HCT116 (cell line): Measurements from ENCODE around the gene TBKBP1. TPM values are rescaled to one million over a fixed set of nuclear protein-coding genes. Genes with fewer than 3 reads are reported as not detected.

ENCODE experiments used
- ATAC-seq: fragments of 200-7000 bp; cut with Tn5 transposase; 2 replicates; pipeline ENCODE4 v1.9.1; 2020; ENCODE audit warnings: mild to moderate bottlenecking, moderate library complexity
- BruUV-seq: library from RNA; stranded (reverse); fragments of 400-500 nt; replicated peaks from 2 replicates; lab custom pipeline; 2021; lab: Mats Ljungman, UMichigan
- CTCF ChIA-PET: fragments of 300-600 bp; sonication (Branson Sonifier 250); formaldehyde crosslinking; loops from one replicate; lab custom pipeline; 2021; ENCODE audit warnings: antibody characterized with exemption; lab: Charles Lee
- POLR2A ChIA-PET: fragments of 300-600, 350-600 bp; sonication (Branson Sonifier 250); formaldehyde crosslinking; loops from one replicate; lab custom pipeline; 2021; ENCODE audit warnings: antibody characterized with exemption; lab: Charles Lee
- RAD21 ChIA-PET, 2 experiments: fragments of 300-600 bp; sonication (Branson Sonifier 250); formaldehyde crosslinking; loops; one replicate each; lab custom pipeline; 2023; ENCODE audit warnings: low total read pairs in 2 of 2; ENCODE audit not compliant: uncharacterized antibody in 2 of 2, unreplicated experiment in 2 of 2, low non-redundant PET in 1 of 2; lab: Charles Lee
- DNase-seq: peaks from one replicate; pipeline ENCODE4 v3.0.0-alpha.2; 2010; ENCODE audit warnings: low read depth, low spot score
- H2AFZ ChIP-seq: fragments of 200-600 bp; shearing (Covaris generic), sonication (generic); 2 replicates; pipeline ENCODE4 v1.6.1; 2017; ENCODE audit warnings: low read depth, mixed run types, mixed read lengths, antibody characterized with exemption, low read length; ENCODE audit not compliant: poor library complexity, severe bottlenecking
- H3K27ac ChIP-seq: 2 replicates; pipeline ENCODE4 v1.5.1; 2012; ENCODE audit warnings: low read depth, low read length
- H3K27me3 ChIP-seq: fragments of 200-600 bp; sonication (generic); 2 replicates; pipeline ENCODE4 v1.6.1; 2016; ENCODE audit warnings: mixed run types, low read length, mixed read lengths; ENCODE audit not compliant: insufficient read depth
- H3K36me3 ChIP-seq, 2 experiments: fragments of 200-500 bp in 1 of 2; fragments of 200-600 bp in 1 of 2; sonication (Bioruptor generic) in 1 of 2; sonication (generic) in 1 of 2; 2 replicates each; pipeline versions ENCODE4 v1.5.1 to v1.6.1; 2014 to 2016; ENCODE audit warnings: low read length in 2 of 2, inconsistent platforms in 1 of 2, mixed read lengths in 1 of 2, mixed run types in 1 of 2; ENCODE audit not compliant: insufficient read depth in 2 of 2, control insufficient read depth in 1 of 2
- H3K4me1 ChIP-seq, 2 experiments: fragments of 200-600 bp in 1 of 2; sonication (generic) in 1 of 2; 2 replicates each; pipeline versions ENCODE4 v1.5.1 to v1.6.1; 2012 to 2017; ENCODE audit warnings: low read length in 2 of 2, inconsistent platforms in 1 of 2, mild to moderate bottlenecking in 1 of 2, mixed read lengths in 1 of 2, mixed run types in 1 of 2, moderate library complexity in 1 of 2; ENCODE audit not compliant: insufficient read depth in 2 of 2, control insufficient read depth in 1 of 2
- H3K4me2 ChIP-seq: fragments of 200-600 bp; sonication (generic); 2 replicates; pipeline ENCODE4 v1.6.1; 2017; ENCODE audit warnings: mixed run types, low read length, mixed read lengths
- H3K4me3 ChIP-seq, 2 experiments: fragments of 200-600 bp in 1 of 2; sonication (generic) in 1 of 2; replicated peaks in 1 of 2; 2 replicates each; pipeline ENCODE4 v1.5.1; 2011 to 2016; ENCODE audit warnings: low read length in 2 of 2, control low read depth in 1 of 2, low read depth in 1 of 2, mild to moderate bottlenecking in 1 of 2, mixed read lengths in 1 of 2, mixed run types in 1 of 2
- H3K79me2 ChIP-seq: fragments of 200-600 bp; sonication (generic); 2 replicates; pipeline ENCODE4 v1.6.1; 2017; ENCODE audit warnings: mild to moderate bottlenecking, mixed run types, low read length, moderate library complexity, mixed read lengths; ENCODE audit not compliant: insufficient read depth
- H3K9ac ChIP-seq: fragments of 200-600 bp; sonication (generic); 2 replicates; pipeline ENCODE4 v1.6.1; 2016; ENCODE audit warnings: low read length, mixed read lengths
- H3K9me2 ChIP-seq: fragments of 200-600 bp; sonication (generic), shearing (Covaris generic); 2 replicates; pipeline ENCODE4 v1.6.1; 2017; ENCODE audit warnings: mixed run types, mild to moderate bottlenecking, moderate library complexity; ENCODE audit not compliant: insufficient read depth
- H3K9me3 ChIP-seq, 2 experiments: fragments of 200-500 bp in 1 of 2; fragments of 200-600 bp in 1 of 2; sonication (Bioruptor generic) in 1 of 2; sonication (generic) in 1 of 2; 2 replicates each; pipeline ENCODE4 v1.6.1; 2014 to 2017; ENCODE audit warnings: low read length in 2 of 2, mixed read lengths in 2 of 2, inconsistent platforms in 1 of 2, low read depth in 1 of 2, mild to moderate bottlenecking in 1 of 2, mixed run types in 1 of 2, moderate library complexity in 1 of 2; ENCODE audit not compliant: control insufficient read depth in 1 of 2, insufficient read depth in 1 of 2
- H4K20me1 ChIP-seq: fragments of 200-600 bp; sonication (generic), shearing (Covaris generic); 2 replicates; pipeline ENCODE4 v1.6.1; 2017; ENCODE audit warnings: mixed run types, mild to moderate bottlenecking, moderate library complexity; ENCODE audit not compliant: insufficient read depth
- CEBPB ChIP-seq: IDR thresholded peaks from 2 replicates; pipeline ENCODE4 v1.6.1; 2012; ENCODE audit warnings: low read depth
- CTCF ChIP-seq, 3 experiments: fragments of 200-600 bp in 1 of 3; sonication (generic) in 1 of 3; IDR thresholded peaks in 2 of 3; conservative IDR thresholded peaks in 1 of 3; 2 replicates each; pipeline ENCODE4 v1.5.1; 2012 to 2017; ENCODE audit warnings: low read depth in 2 of 3, low read length in 2 of 3, antibody characterized with exemption in 1 of 3, borderline replicate concordance in 1 of 3, control low read depth in 1 of 3, mild to moderate bottlenecking in 1 of 3, mixed read lengths in 1 of 3, mixed run types in 1 of 3, moderate library complexity in 1 of 3; ENCODE audit not compliant: insufficient read depth in 1 of 3
- EGR1 ChIP-seq: IDR thresholded peaks from 2 replicates; pipeline ENCODE4 v1.6.1; 2012; ENCODE audit warnings: low read depth
- ELF1 ChIP-seq: IDR thresholded peaks from 2 replicates; pipeline ENCODE4 v1.6.1; 2012; ENCODE audit warnings: low read depth, borderline replicate concordance
- EZH2 ChIP-seq: fragments of 200-600 bp; sonication (generic); IDR thresholded peaks from 2 replicates; pipeline ENCODE4 v1.6.1; 2017; ENCODE audit warnings: antibody characterized with exemption, mixed run types
- EZH2phosphoT487 ChIP-seq: fragments of 200-600 bp; IDR thresholded peaks from 2 replicates; pipeline ENCODE4 v1.6.1; 2018; ENCODE audit warnings: antibody characterized with exemption, borderline replicate concordance
- POLR2A ChIP-seq: IDR thresholded peaks from 2 replicates; pipeline ENCODE4 v1.7.0; 2011; ENCODE audit warnings: borderline replicate concordance; ENCODE audit not compliant: insufficient read depth, insufficient read length; ENCODE audit errors: extremely low read depth
- POLR2AphosphoS5 ChIP-seq: IDR thresholded peaks from 2 replicates; pipeline ENCODE4 v1.6.1; 2011; ENCODE audit warnings: mild to moderate bottlenecking, low read depth, low read length, moderate library complexity
- RAD21 ChIP-seq: IDR thresholded peaks from 2 replicates; pipeline ENCODE4 v1.6.1; 2012; ENCODE audit warnings: low read depth, mild to moderate bottlenecking
- SP1 ChIP-seq: IDR thresholded peaks from 2 replicates; pipeline ENCODE4 v1.6.1; 2012; ENCODE audit warnings: low read depth
- SRF ChIP-seq: IDR thresholded peaks from 2 replicates; pipeline ENCODE4 v1.6.1; 2012; ENCODE audit warnings: low read depth
- YY1 ChIP-seq: IDR thresholded peaks from 2 replicates; pipeline ENCODE4 v1.6.1; 2011; ENCODE audit warnings: low read length, low read depth, moderate library complexity, mild to moderate bottlenecking; ENCODE audit not compliant: insufficient replicate concordance; ENCODE audit errors: extremely low read depth
- ZFX ChIP-seq: fragments of 450-650 bp; IDR thresholded peaks from 2 replicates; pipeline ENCODE4 v1.6.1; 2017
- ZNF274 ChIP-seq: fragments of 200-500 bp; sonication (Bioruptor generic); IDR thresholded peaks from 2 replicates; pipeline ENCODE4 v1.6.1; 2014; ENCODE audit warnings: mild to moderate bottlenecking, low read depth, low read length, inconsistent platforms
- intact Hi-C: fragments of 100-400 bp; cut with micrococcal nuclease; formaldehyde crosslinking; loops from 2 replicates; pipeline ENCODE4 v1.10.0; 2022
- total RNA-seq: library from RNA; stranded (reverse); gene quantifications from one replicate; pipeline ENCODE4 v1.2.1, GENCODE V29; 2021; ENCODE audit not compliant: unreplicated experiment
- TF ChIP-seq, protein P1 (sequence below): IDR thresholded peaks from 2 replicates; pipeline ENCODE4 v1.6.1; 2012

Gene TBKBP1
- total RNA-seq, 1 experiment from 2014 or later = 12.4 TPM

- H3K79me2 ChIP-seq = no peaks in the 10 kb centered on the region
- H3K9me3 ChIP-seq = no peaks in the 10 kb centered on the region
- RAD21 ChIA-PET = no interaction called here
- ATAC-seq (peak; percentile 79), DNase-seq (no peak)
- no peaks in the 10 kb centered on the region for H3K4me1 ChIP-seq
- 0 out of 2 replicates have a peak, but pooled peaks cover 4% of the 10 kb centered on the region for H3K27me3 ChIP-seq
- POLR2A ChIA-PET = no interaction called here
- no peak overlapping the region for H2AFZ ChIP-seq
- no peaks in the 10 kb centered on the region for H4K20me1 ChIP-seq
- no peaks in the 10 kb centered on the region for H3K36me3 ChIP-seq
- TF ChIP-seq EZH2phosphoT487 (no peak), POLR2AphosphoS5 (no peak), SRF (no peak), RAD21 (peak; percentile 76), CEBPB (no peak), ZFX (no peak), SP1 (no peak), POLR2A (no peak), EZH2 (no peak), CTCF (IDR thresholded peaks at IDR 0.05 in 2 of 3, conservative IDR thresholded peaks at IDR 0.05 in 1 of 3; ENCODE audit: borderline replicate concordance in 1 of 3, insufficient read depth in 1 of 3, low read depth in 2 of 3, low read length in 2 of 3) (peak; percentile 45 to 54 (median 46); a peak in 5 of 6 replicates), ZNF274 (no peak), EGR1 (no peak), ELF1 (no peak), YY1 (no peak)
- TF ChIP-seq, protein P1, sequence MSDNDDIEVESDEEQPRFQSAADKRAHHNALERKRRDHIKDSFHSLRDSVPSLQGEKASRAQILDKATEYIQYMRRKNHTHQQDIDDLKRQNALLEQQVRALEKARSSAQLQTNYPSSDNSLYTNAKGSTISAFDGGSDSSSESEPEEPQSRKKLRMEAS = no peak
- no TSS peak for BruUV-seq
- intact Hi-C loops = loop anchor here (2.0 kb wide), 1 partner anchor 78 kb away; no protein-coding TSS in a partner anchor
- H3K9ac ChIP-seq = no peak overlapping the region
- no peak overlapping the region for H3K27ac ChIP-seq
- H3K9me2 ChIP-seq = no peaks in the 10 kb centered on the region
- H3K4me2 ChIP-seq = no peak overlapping the region
- H3K4me3 ChIP-seq = no peak overlapping the region
- CTCF ChIA-PET = no interaction called here
Measured at GRCh38 chr17:47742319-47743181, 48.6 kb downstream of the TBKBP1 start.
